K562 (cell line): ENCODE data around the gene SPRTN. TPM values are rescaled to one million over a fixed set of nuclear protein-coding genes. Genes with fewer than 3 reads are reported as not detected.

Experiments used
- ATAC-seq: fragments of 200-7000 bp; cut with Tn5 transposase; 3 replicates; pipeline ENCODE4 v1.9.1; 2020; ENCODE audit warnings: moderate library complexity
- BruUV-seq: library from RNA; stranded (reverse); fragments of 400-500 nt; replicated peaks from 2 replicates; lab custom pipeline; 2021; lab: Mats Ljungman, UMichigan
- CTCF ChIA-PET: fragments of 300-600 bp; formaldehyde crosslinking; extraction: SDS; loops from one replicate; lab custom pipeline; 2021; ENCODE audit warnings: low intra/inter-chr PET ratio; lab: Yijun Ruan, JAX
- POLR2A ChIA-PET: fragments of 300-600, 350-650 bp; sonication (Branson Sonifier 250); formaldehyde crosslinking; extraction: SDS; loops from one replicate; lab custom pipeline; 2021; ENCODE audit warnings: antibody characterized with exemption, inconsistent platforms; lab: Yijun Ruan, JAX
- DNase-seq, 4 experiments: peaks; one replicate each; pipeline versions ENCODE4 v3.0.0 to v3.0.0-alpha.2; 2011 to 2018; ENCODE audit warnings: low spot score in 3 of 4, mixed read lengths in 3 of 4; ENCODE audit errors: extremely low read depth in 1 of 4
- FAIRE-seq: peaks from 2 replicates; lab custom pipeline; 2011; peaks lifted over from hg19 to GRCh38; lab: Jason Lieb, UNC
- H2AFZ ChIP-seq: 2 replicates; pipeline ENCODE4 v1.6.0; 2011; ENCODE audit warnings: low read depth, low read length, control low read depth, inconsistent platforms
- H3K27ac ChIP-seq: fragments of 200-600 bp; 3 replicates; pipeline ENCODE4 v1.8.0; 2011; ENCODE audit warnings: low read depth, mild to moderate bottlenecking, control low read depth, inconsistent platforms, low read length, moderate library complexity, mixed read lengths; ENCODE audit errors: extremely low read depth
- H3K27me3 ChIP-seq, 2 experiments: fragments of 300-600 bp in 1 of 2; 2 replicates in 1 of 2; 3 replicates in 1 of 2; pipeline versions ENCODE4 v1.6.0 to v1.8.0; 2011; ENCODE audit warnings: inconsistent platforms in 2 of 2, low read length in 2 of 2, mild to moderate bottlenecking in 1 of 2, mixed read lengths in 1 of 2, moderate library complexity in 1 of 2; ENCODE audit not compliant: control insufficient read depth in 2 of 2, insufficient read depth in 2 of 2
- H3K36me3 ChIP-seq: fragments of 300-600 bp; 3 replicates; pipeline ENCODE4 v1.8.0; 2011; ENCODE audit warnings: mild to moderate bottlenecking, low read length, inconsistent platforms; ENCODE audit not compliant: control insufficient read depth, insufficient read depth
- H3K4me1 ChIP-seq, 2 experiments: fragments of 200-600 bp in 1 of 2; replicated peaks in 1 of 2; 2 replicates in 1 of 2; 3 replicates in 1 of 2; pipeline versions ENCODE4 v1.5.1 to v1.8.0; 2011; ENCODE audit warnings: inconsistent platforms in 2 of 2, low read length in 2 of 2, mild to moderate bottlenecking in 1 of 2, mixed read lengths in 1 of 2, moderate library complexity in 1 of 2; ENCODE audit not compliant: control insufficient read depth in 2 of 2, insufficient read depth in 2 of 2
- H3K4me2 ChIP-seq: 2 replicates; pipeline ENCODE4 v1.6.1; 2011; ENCODE audit warnings: low read length, control low read depth, inconsistent platforms, mixed read lengths; ENCODE audit not compliant: insufficient read depth
- H3K4me3 ChIP-seq: fragments of 200-600 bp; sonication (generic), shearing (Covaris generic); 2 replicates; pipeline ENCODE4 v1.5.1; 2016; ENCODE audit warnings: control low read depth, inconsistent platforms
- H3K79me2 ChIP-seq: fragments of 200-600 bp; 3 replicates; pipeline ENCODE4 v1.8.0; 2011; ENCODE audit warnings: low read length, inconsistent platforms; ENCODE audit not compliant: control insufficient read depth, insufficient read depth
- H3K9ac ChIP-seq, 2 experiments: 2 replicates each; pipeline versions ENCODE4 v1.6.0 to v1.6.1; 2011; ENCODE audit warnings: low read depth in 2 of 2, low read length in 2 of 2, control low read depth in 1 of 2, inconsistent platforms in 1 of 2, mild to moderate bottlenecking in 1 of 2, mixed read lengths in 1 of 2; ENCODE audit not compliant: insufficient read depth in 1 of 2
- H3K9me1 ChIP-seq: one replicate; pipeline ENCODE4 v1.6.0; 2011; ENCODE audit warnings: inconsistent platforms, mild to moderate bottlenecking, low read length, moderate library complexity; ENCODE audit not compliant: control insufficient read depth, insufficient read depth
- H3K9me3 ChIP-seq: replicated peaks from 2 replicates; pipeline ENCODE4 v1.5.1; 2011; ENCODE audit warnings: low read depth, low read length, inconsistent platforms; ENCODE audit not compliant: control insufficient read depth, insufficient read depth
- H4K20me1 ChIP-seq: replicated peaks from 2 replicates; pipeline ENCODE4 v1.6.1; 2011; ENCODE audit warnings: low read length, inconsistent platforms, mixed read lengths; ENCODE audit not compliant: control insufficient read depth, insufficient read depth
- CREBBP ChIP-seq: IDR thresholded peaks from one replicate; pipeline ENCODE4 v1.6.1; 2012; ENCODE audit warnings: low read depth, mild to moderate bottlenecking, control low read depth, inconsistent platforms, low read length
- DIDO1 ChIP-seq: fragments of 450-650 bp; IDR thresholded peaks from 2 replicates; pipeline ENCODE4 v1.6.1; 2016; ENCODE audit warnings: low read depth, missing biosample characterization, missing genetic modification characterization
- DPF2 ChIP-seq: fragments of 450-650 bp; IDR thresholded peaks from 2 replicates; pipeline ENCODE4 v1.6.1; 2016
- ELF2 ChIP-seq: fragments of 250-450 bp; sonication (Bioruptor Pico); IDR thresholded peaks from 2 replicates; pipeline ENCODE4 v1.5.0; 2021; ENCODE audit warnings: mild to moderate bottlenecking
- EP300 ChIP-seq: IDR thresholded peaks from 2 replicates; pipeline ENCODE4 v1.6.1; 2012; ENCODE audit warnings: low read length, improper control_type of control experiment
- KLF6 ChIP-seq: fragments of 250-450 bp; sonication (Bioruptor Pico); IDR thresholded peaks from 2 replicates; pipeline ENCODE4 v1.4.0; 2020; ENCODE audit warnings: mild to moderate bottlenecking, moderate library complexity, borderline replicate concordance
- NR2F6 ChIP-seq: fragments of 450-650 bp; formaldehyde crosslinking; IDR thresholded peaks from 2 replicates; pipeline ENCODE4 v1.4.0; 2020; ENCODE audit warnings: mild to moderate bottlenecking
- SREBF1 ChIP-seq: fragments of 150-350 bp; IDR thresholded peaks from 2 replicates; pipeline ENCODE4 v1.6.1; 2014; ENCODE audit warnings: antibody characterized with exemption, low read depth, low read length, borderline replicate concordance
- TAF9B ChIP-seq: fragments of 450-650 bp; IDR thresholded peaks from 2 replicates; pipeline ENCODE4 v1.6.1; 2018; ENCODE audit warnings: mild to moderate bottlenecking; ENCODE audit not compliant: partially characterized antibody
- ZBED1 ChIP-seq: IDR thresholded peaks from 2 replicates; pipeline ENCODE4 v1.6.1; 2014
- ZEB2 ChIP-seq: fragments of 450-650 bp; IDR thresholded peaks from 2 replicates; pipeline ENCODE4 v1.6.1; 2016
- ZNF354B ChIP-seq: fragments of 250-450 bp; sonication (Bioruptor Pico); IDR thresholded peaks from 2 replicates; pipeline ENCODE4 v1.4.0; 2020
- ZNF584 ChIP-seq: fragments of 200-800 bp; sonication (Bioruptor generic); IDR thresholded peaks from 2 replicates; pipeline ENCODE4 v1.6.1; 2016; ENCODE audit warnings: low read depth, mild to moderate bottlenecking, missing genetic modification characterization, missing compliant biosample characterization
- WGBS: fragments of 100-300 bp; shearing (Covaris generic); methylation state at CpG from one replicate; pipeline ENCODE4 v1.1.6; 2016; ENCODE audit warnings: low coverage, mixed read lengths; ENCODE audit not compliant: insufficient coverage; ENCODE audit errors: missing lambda C conversion rate; 5-methylcytosine and 5-hydroxymethylcytosine counted together
- in situ Hi-C: fragments of 300-500 bp; cut with MboI; formaldehyde crosslinking; loops from 4 replicates; pipeline ENCODE4 v1.15.0; 2018; ENCODE audit warnings: inconsistent platforms, mixed read lengths
- intact Hi-C: fragments of 100-400 bp; cut with micrococcal nuclease; formaldehyde crosslinking; loops from 2 replicates; pipeline ENCODE4 v1.14.2; 2022
- polyA plus RNA-seq, 8 experiments: library from polyadenylated mRNA; depleted of rRNA in 4 of 8; stranded (reverse) in 5 of 8; unstranded in 3 of 8; fragments of >200 nt; fragmentation: Nextera tagmentation in 2 of 8; fragmentation: Illumina TruSeq in 1 of 8; extraction: Ambion mirVana in 2 of 8; extraction: Trizol in 1 of 8; gene quantifications; 2 replicates each; pipeline versions ENCODE4 v1.2.1 to v1.2.3, GENCODE V29; 2011 to 2014; ENCODE audit warnings: inconsistent platforms in 1 of 8, missing spikeins in 1 of 8
- total RNA-seq, 7 experiments: library from RNA; depleted of rRNA in 6 of 7; stranded (reverse); fragments of >200 nt in 6 of 7; fragmentation: Illumina TruSeq in 2 of 7; extraction: Trizol in 2 of 7; gene quantifications; 2 replicates each; pipeline versions ENCODE4 v1.2.1 to v1.2.3, GENCODE V29; 2011 to 2021; ENCODE audit warnings: low replicate concordance in 1 of 7
- TF ChIP-seq, protein P1 (sequence below): fragments of 450-650 bp; IDR thresholded peaks from 2 replicates; pipeline ENCODE4 v1.6.1; 2016; ENCODE audit warnings: mild to moderate bottlenecking
- TF ChIP-seq, protein P2 (sequence below): IDR thresholded peaks from 3 replicates; pipeline ENCODE4 v1.6.1; 2011; ENCODE audit warnings: borderline replicate concordance, mild to moderate bottlenecking; ENCODE audit not compliant: insufficient read length, insufficient read depth
- TF ChIP-seq, protein P3 (sequence below): fragments of 450-650 bp; formaldehyde crosslinking; IDR thresholded peaks from 2 replicates; pipeline ENCODE4 v1.4.0; 2020; ENCODE audit warnings: mild to moderate bottlenecking

The SPRTN gene
- total and polyA plus RNA-seq, 9 of the 15 experiments (the other 6 are each of a cell fraction or from before 2014, with no cell fraction given): 8.1 to 32.5 (median 21.2) TPM

DNA sequence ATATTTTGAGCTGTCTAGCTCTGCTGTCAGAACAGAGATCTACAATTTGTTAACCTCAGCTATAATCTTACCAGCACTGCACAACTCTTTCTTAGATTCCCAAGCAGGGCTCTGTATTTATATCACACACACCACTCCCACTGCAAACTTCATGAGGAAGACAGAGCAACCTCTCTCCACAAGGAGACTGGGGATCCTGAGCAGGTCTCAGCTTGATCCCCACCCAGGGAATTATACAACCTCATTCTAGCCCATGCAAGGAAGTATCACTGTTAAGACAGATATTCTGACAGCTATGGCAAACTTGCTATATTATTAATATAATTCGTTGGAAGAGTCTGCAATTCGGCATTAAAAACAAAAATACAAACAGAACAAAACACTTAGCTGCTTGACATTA lies 43.6 kb downstream of the SPRTN start:
- Histone ChIP-seq H3K27ac (no peak overlapping the region), H3K4me1 (0 out of 5 replicates have a peak, but pooled peaks cover 0 to 2% of the 10 kb centered on the region in 2 experiments), H3K9me3 (no peaks in the 10 kb centered on the region), H3K9ac (no peak overlapping the region), H3K36me3 (no peaks in the 10 kb centered on the region; the same call in 2 of the 3 replicates), H4K20me1 (peaks cover 23% of the 10 kb centered on the region), H3K27me3 (no peaks in the 10 kb centered on the region), H3K4me3 (no peak overlapping the region), H3K9me1 (no peaks in the 10 kb centered on the region), H3K79me2 (peaks cover 92% of the 10 kb centered on the region), H2AFZ (no peak overlapping the region), H3K4me2 (no peak overlapping the region)
- ChIA-PET POLR2A (interaction anchor here (0.8 to 1.2 kb wide), 3 partner anchors 11 to 145 kb away, joined by 3 to 4 read pairs (median 3); no protein-coding TSS in a partner anchor), CTCF (no interaction called here)
- in situ Hi-C loops: no loop called here
- TF ChIP-seq ZEB2: no peak
- no peak for TF ChIP-seq ELF2 (CRISPR knock-in tag)
- TF ChIP-seq KLF6 (CRISPR knock-in tag): no peak
- TF ChIP-seq SREBF1: no peak
- no peak for TF ChIP-seq EP300
- TF ChIP-seq, protein P1, sequence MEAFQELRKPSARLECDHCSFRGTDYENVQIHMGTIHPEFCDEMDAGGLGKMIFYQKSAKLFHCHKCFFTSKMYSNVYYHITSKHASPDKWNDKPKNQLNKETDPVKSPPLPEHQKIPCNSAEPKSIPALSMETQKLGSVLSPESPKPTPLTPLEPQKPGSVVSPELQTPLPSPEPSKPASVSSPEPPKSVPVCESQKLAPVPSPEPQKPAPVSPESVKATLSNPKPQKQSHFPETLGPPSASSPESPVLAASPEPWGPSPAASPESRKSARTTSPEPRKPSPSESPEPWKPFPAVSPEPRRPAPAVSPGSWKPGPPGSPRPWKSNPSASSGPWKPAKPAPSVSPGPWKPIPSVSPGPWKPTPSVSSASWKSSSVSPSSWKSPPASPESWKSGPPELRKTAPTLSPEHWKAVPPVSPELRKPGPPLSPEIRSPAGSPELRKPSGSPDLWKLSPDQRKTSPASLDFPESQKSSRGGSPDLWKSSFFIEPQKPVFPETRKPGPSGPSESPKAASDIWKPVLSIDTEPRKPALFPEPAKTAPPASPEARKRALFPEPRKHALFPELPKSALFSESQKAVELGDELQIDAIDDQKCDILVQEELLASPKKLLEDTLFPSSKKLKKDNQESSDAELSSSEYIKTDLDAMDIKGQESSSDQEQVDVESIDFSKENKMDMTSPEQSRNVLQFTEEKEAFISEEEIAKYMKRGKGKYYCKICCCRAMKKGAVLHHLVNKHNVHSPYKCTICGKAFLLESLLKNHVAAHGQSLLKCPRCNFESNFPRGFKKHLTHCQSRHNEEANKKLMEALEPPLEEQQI: no peak
- no peak for TF ChIP-seq DPF2
- TF ChIP-seq DIDO1: no peak
- TF ChIP-seq TAF9B: no peak
- no peak for TF ChIP-seq ZNF354B (CRISPR knock-in tag)
- no peak for TF ChIP-seq ZBED1
- TF ChIP-seq CREBBP: no peak
- no peak for TF ChIP-seq ZNF584
- TF ChIP-seq, protein P2, sequence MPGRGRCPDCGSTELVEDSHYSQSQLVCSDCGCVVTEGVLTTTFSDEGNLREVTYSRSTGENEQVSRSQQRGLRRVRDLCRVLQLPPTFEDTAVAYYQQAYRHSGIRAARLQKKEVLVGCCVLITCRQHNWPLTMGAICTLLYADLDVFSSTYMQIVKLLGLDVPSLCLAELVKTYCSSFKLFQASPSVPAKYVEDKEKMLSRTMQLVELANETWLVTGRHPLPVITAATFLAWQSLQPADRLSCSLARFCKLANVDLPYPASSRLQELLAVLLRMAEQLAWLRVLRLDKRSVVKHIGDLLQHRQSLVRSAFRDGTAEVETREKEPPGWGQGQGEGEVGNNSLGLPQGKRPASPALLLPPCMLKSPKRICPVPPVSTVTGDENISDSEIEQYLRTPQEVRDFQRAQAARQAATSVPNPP: no peak
- TF ChIP-seq NR2F6: no peak
- TF ChIP-seq, protein P3, sequence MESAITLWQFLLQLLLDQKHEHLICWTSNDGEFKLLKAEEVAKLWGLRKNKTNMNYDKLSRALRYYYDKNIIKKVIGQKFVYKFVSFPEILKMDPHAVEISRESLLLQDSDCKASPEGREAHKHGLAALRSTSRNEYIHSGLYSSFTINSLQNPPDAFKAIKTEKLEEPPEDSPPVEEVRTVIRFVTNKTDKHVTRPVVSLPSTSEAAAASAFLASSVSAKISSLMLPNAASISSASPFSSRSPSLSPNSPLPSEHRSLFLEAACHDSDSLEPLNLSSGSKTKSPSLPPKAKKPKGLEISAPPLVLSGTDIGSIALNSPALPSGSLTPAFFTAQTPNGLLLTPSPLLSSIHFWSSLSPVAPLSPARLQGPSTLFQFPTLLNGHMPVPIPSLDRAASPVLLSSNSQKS (CRISPR knock-in tag): no peak
- intact Hi-C loops: no loop called here
- FAIRE-seq: no peak
- BruUV-seq: no TSS peak
- no peak for DNase-seq
- ATAC-seq: no peak; the same call in 2 of the 3 replicates
- WGBS: 37% methylated on average over 2 of the region's 2 CpGs
